Breast epithelium (tissue), 3 donors: ENCODE results near the gene PIAS2.
"Not testable (repeated sequence)": the region's sequence is repeated elsewhere in the genome, so short reads cannot be mapped to it uniquely, and the experiment has no call there.

Experiments used
- CTCF ChIP-seq, 3 donors: fragments of 450-650 bp; IDR thresholded peaks; one replicate each; pipeline ENCODE4 v1.5.1; 2016 to 2017; ENCODE audit warnings: antibody characterized with exemption in 3 of 3, mild to moderate bottlenecking in 3 of 3, moderate library complexity in 3 of 3
- POLR2A ChIP-seq: fragments of 450-650 bp; IDR thresholded peaks from one replicate; pipeline ENCODE4 v1.6.1; 2016; ENCODE audit warnings: antibody characterized with exemption, mild to moderate bottlenecking, moderate library complexity

- not testable (repeated sequence) for TF ChIP-seq CTCF (IDR thresholded peaks at IDR 0.05); POLR2A
These were observed 49.0 kb upstream of the PIAS2 start for GRCh38 chr18:46966266-46966665.
